Activated CD8-positive, alpha-beta memory T cell treated with anti-CD3 and anti-CD28 coated beads, Interleukin-2, amount 50 U/mL, for 48 hours (primary cell): ENCODE results near the gene PCDHGA2.

Experiments used
- DNase-seq: peaks from one replicate; pipeline ENCODE4 v3.0.0-alpha.2; 2020

Gene PCDHGA2

GRCh38 chr5:141349917-141350619, 11.5 kb downstream of the PCDHGA2 start, which contains the start of gene PCDHGB1:
Gene PCDHGB1 (plus strand): TSS chr5:141350099. CDS start chr5:141350261, 162 bp downstream.
- DNase-seq = no peak

GRCh38 chr5:141351591-141351990, 13.0 kb downstream of the PCDHGA2 start:
- no peak for DNase-seq

GRCh38 chr5:141354900-141355469, 16.4 kb downstream of the PCDHGA2 start, which contains the start of gene PCDHGA4:
Gene PCDHGA4 (plus strand): TSS chr5:141355021. CDS start chr5:141355108, 87 bp downstream.
- no peak for DNase-seq

GRCh38 chr5:141355641-141356040, 17.1 kb downstream of the PCDHGA2 start:
- no peak for DNase-seq

- no peak for DNase-seq
Measured at GRCh38 chr5:141356133-141356532, 17.6 kb downstream of the PCDHGA2 start.

GRCh38 chr5:141356950-141357349, 18.4 kb downstream of the PCDHGA2 start:
- DNase-seq = no peak

- no peak for DNase-seq
Measured at GRCh38 chr5:141359790-141360426, 21.3 kb downstream of the PCDHGA2 start, which contains the start of gene PCDHGB2. Gene PCDHGB2 (plus strand): TSS chr5:141359994. CDS start chr5:141360136, 142 bp downstream.

- DNase-seq = no peak
Measured at GRCh38 chr5:141360685-141361084, 22.1 kb downstream of the PCDHGA2 start.

- DNase-seq = no peak
Measured at GRCh38 chr5:141362719-141363118, 24.2 kb downstream of the PCDHGA2 start.

GRCh38 chr5:141363952-141364660, 25.5 kb downstream of the PCDHGA2 start, which contains the start of gene PCDHGA5:
Gene PCDHGA5 (plus strand): TSS chr5:141364162. CDS start chr5:141364331, 169 bp downstream.
- DNase-seq = no peak

GRCh38 chr5:141366016-141366896, 27.7 kb downstream of the PCDHGA2 start:
- DNase-seq = no peak

- DNase-seq = no peak
Measured at GRCh38 chr5:141369994-141370848, 31.7 kb downstream of the PCDHGA2 start, which contains the start of gene PCDHGB3. Gene PCDHGB3 (plus strand): TSS chr5:141370242. CDS start chr5:141370395, 153 bp downstream.

GRCh38 chr5:141371572-141372475, 33.3 kb downstream of the PCDHGA2 start:
- DNase-seq = no peak

- DNase-seq = no peak
Measured at GRCh38 chr5:141373673-141374317, 35.2 kb downstream of the PCDHGA2 start, which contains the start of gene PCDHGA6. Gene PCDHGA6 (plus strand): TSS chr5:141373891. CDS start chr5:141374084, 193 bp downstream.

GRCh38 chr5:141374627-141375026, 36.1 kb downstream of the PCDHGA2 start:
- DNase-seq = no peak

GRCh38 chr5:141375444-141376155, 37.0 kb downstream of the PCDHGA2 start:
- DNase-seq = peak; percentile 52

GRCh38 chr5:141382469-141383294, 44.1 kb downstream of the PCDHGA2 start, which contains the start of gene PCDHGA7:
Gene PCDHGA7 (plus strand): TSS chr5:141382742. CDS start chr5:141382900, 158 bp downstream.
- peak; percentile 32 for DNase-seq
